ENCODE data around the gene DGLUCY. TPM values are rescaled to one million over a fixed set of nuclear protein-coding genes. Genes with fewer than 3 reads are reported as not detected.
"Not testable (repeated sequence)": the region's sequence is repeated elsewhere in the genome, so short reads cannot be mapped to it uniquely, and the experiment has no call there.

The DGLUCY gene
- polyA plus RNA-seq, 2 donors, result 18.0 to 26.1 TPM

GRCh38 chr14:91084516-91084915, 29.4 kb upstream of the DGLUCY start:
- H3K27ac ChIP-seq (ENCODE audit: low read depth in 2 of 2, low read length in 1 of 2), result no peak overlapping the region
- H3K27me3 ChIP-seq (ENCODE audit: control insufficient read depth in 1 of 2, insufficient read depth in 2 of 2, low read length in 2 of 2), result no peaks in the 10 kb centered on the region
- WGBS, 2 donors, result 68 to 77% methylated on average over 2 of the region's 2 CpGs
- no peaks in the 10 kb centered on the region for H3K36me3 ChIP-seq (ENCODE audit: control insufficient read depth in 2 of 2, insufficient read depth in 2 of 2, low read length in 1 of 2)
- peaks cover 2 to 6% of the 10 kb centered on the region in 2 donors for H3K4me1 ChIP-seq (ENCODE audit: control insufficient read depth in 2 of 2, insufficient read depth in 2 of 2, low read length in 1 of 2)
- H3K9me3 ChIP-seq (ENCODE audit: control insufficient read depth in 2 of 2, insufficient read depth in 1 of 2, low read depth in 1 of 2, low read length in 1 of 2), result no peaks in the 10 kb centered on the region
- H3K4me3 ChIP-seq (ENCODE audit: low read depth in 1 of 2, low read length in 2 of 2), result no peak overlapping the region

DNA sequence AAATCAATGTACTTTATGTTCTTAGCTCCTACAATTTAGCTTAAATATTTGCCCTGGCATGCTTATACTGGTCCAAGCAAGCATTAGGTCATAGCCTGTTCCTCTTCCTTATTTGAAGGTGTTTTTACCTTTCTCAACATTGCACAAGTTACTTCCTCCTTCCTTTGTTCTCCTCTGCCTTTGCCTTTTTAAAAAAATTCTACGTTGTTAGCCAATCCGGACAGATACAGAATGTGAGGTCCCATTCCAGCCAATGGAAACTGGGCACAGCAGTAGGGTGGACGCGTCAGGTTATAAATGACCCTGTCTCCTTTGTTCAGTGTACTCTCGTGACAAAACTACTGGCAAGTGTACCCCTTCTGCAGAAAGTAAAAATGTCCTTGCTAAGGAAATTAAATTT, 26.4 kb upstream of the DGLUCY start:
- not testable (repeated sequence) for H3K4me1 ChIP-seq (ENCODE audit: control insufficient read depth in 2 of 2, insufficient read depth in 2 of 2, low read length in 1 of 2); H3K36me3 ChIP-seq (ENCODE audit: control insufficient read depth in 2 of 2, insufficient read depth in 2 of 2, low read length in 1 of 2); H3K9me3 ChIP-seq (ENCODE audit: control insufficient read depth in 2 of 2, insufficient read depth in 1 of 2, low read depth in 1 of 2, low read length in 1 of 2); H3K4me3 ChIP-seq (ENCODE audit: low read depth in 1 of 2, low read length in 2 of 2); H3K27me3 ChIP-seq (ENCODE audit: control insufficient read depth in 1 of 2, insufficient read depth in 2 of 2, low read length in 2 of 2)
- H3K27ac ChIP-seq (ENCODE audit: low read depth in 2 of 2, low read length in 1 of 2), result peak overlapping the region; percentile 54 to 65
- 45% methylated on average over 5 of the region's 5 CpGs for WGBS, 2 donors

DNA sequence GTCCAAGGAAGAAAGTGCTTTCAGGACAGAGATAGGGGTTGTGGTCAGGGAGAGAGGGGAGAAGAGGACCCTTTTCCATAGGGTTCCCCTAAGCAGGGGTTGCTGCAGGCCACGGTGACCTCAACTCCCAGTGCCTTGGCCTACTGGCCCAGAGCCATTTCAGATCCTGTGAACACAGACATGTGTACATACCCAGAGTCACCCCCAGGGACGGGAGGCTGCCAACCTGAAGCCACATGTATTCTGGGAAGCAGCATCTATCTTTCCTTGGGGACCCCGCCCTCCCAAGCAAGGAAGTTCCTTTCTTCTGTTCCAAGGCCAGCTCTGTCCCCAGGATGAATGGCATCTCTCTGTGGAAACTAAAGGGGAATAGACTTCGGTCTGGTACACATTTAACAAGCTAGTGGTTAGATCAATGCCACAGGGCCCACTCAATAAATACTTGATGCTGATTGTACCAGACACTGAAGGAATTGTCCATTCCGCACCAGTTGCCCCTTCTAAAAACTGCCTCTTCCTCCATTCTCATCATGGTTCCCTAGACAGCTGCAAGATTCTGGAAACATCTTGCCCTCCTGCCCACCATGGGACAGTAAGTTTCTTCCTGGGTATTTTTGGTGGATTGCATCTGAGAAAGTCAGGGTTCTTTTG, 25.2 kb upstream of the DGLUCY start:
- WGBS, 2 donors, result 76 to 86% methylated on average over 5 of the region's 5 CpGs

DNA sequence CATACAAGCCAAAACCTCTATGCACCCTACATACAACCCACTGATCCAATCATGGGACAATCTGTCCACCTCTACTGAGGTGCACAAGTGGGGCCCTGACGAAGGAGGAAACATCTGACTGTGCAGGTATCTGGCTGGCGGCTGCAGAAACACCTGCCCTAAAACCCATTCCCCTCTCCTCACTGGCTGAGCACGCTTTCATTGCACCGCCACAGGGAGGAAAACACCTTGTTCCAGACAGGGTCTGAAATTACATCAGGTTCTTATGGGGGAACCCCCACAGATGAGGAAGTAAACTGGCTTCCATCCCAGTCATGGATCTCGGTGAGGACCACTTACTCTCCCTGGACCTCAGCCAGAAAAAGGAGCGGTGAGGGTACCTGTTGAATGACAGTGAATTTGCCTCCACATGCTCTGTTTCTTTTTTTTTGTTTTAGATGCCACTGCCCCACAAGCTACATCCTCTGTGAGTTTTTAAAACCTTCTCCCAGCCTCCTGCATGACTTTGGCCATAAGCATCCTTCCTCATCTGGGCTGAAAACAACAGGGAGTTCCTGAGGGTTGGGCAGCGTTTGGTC, 23.8 kb upstream of the DGLUCY start:
- Histone ChIP-seq H3K36me3 (ENCODE audit: control insufficient read depth in 2 of 2, insufficient read depth in 2 of 2, low read length in 1 of 2) (no peaks in the 10 kb centered on the region), H3K27ac (ENCODE audit: low read depth in 2 of 2, low read length in 1 of 2) (no peak overlapping the region), H3K27me3 (ENCODE audit: control insufficient read depth in 1 of 2, insufficient read depth in 2 of 2, low read length in 2 of 2) (no peaks in the 10 kb centered on the region), H3K9me3 (ENCODE audit: control insufficient read depth in 2 of 2, insufficient read depth in 1 of 2, low read depth in 1 of 2, low read length in 1 of 2) (no peaks in the 10 kb centered on the region), H3K4me3 (ENCODE audit: low read depth in 1 of 2, low read length in 2 of 2) (no peak overlapping the region), H3K4me1 (ENCODE audit: control insufficient read depth in 2 of 2, insufficient read depth in 2 of 2, low read length in 1 of 2) (peaks cover 2 to 6% of the 10 kb centered on the region in 2 donors)
- 85 to 87% methylated on average over 7 of the region's 7 CpGs for WGBS, 2 donors

More for the DNA sequence above, 25.2 kb upstream of the DGLUCY start:
- Histone ChIP-seq H3K4me1 (ENCODE audit: control insufficient read depth in 2 of 2, insufficient read depth in 2 of 2, low read length in 1 of 2) (peaks cover 2 to 6% of the 10 kb centered on the region in 2 donors), H3K9me3 (ENCODE audit: control insufficient read depth in 2 of 2, insufficient read depth in 1 of 2, low read depth in 1 of 2, low read length in 1 of 2) (no peaks in the 10 kb centered on the region), H3K27ac (ENCODE audit: low read depth in 2 of 2, low read length in 1 of 2) (no peak overlapping the region), H3K36me3 (ENCODE audit: control insufficient read depth in 2 of 2, insufficient read depth in 2 of 2, low read length in 1 of 2) (no peaks in the 10 kb centered on the region), H3K27me3 (ENCODE audit: control insufficient read depth in 1 of 2, insufficient read depth in 2 of 2, low read length in 2 of 2) (no peaks in the 10 kb centered on the region), H3K4me3 (ENCODE audit: low read depth in 1 of 2, low read length in 2 of 2) (no peak overlapping the region)

DNA sequence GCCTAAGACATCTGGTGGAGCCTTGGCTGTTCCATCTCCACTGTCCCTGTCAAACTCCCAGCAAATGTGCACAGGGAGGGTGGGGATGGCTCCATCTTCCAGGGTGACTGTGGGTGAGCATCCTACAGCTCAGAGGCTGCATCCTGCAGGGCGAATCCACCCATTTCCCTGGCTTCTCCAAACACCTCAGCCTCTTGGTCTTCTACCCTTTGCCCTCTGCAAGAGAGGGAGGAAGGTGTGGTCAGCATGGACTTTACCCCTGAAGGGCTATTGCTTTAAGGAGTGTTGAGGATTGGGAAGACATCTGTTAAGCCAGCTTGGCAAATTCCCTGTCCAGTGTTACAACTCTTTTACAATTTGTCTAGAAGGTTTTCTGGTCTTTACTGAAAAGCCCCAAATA, 23.1 kb upstream of the DGLUCY start:
- H3K4me3 ChIP-seq (ENCODE audit: low read depth in 1 of 2, low read length in 2 of 2), result no peak overlapping the region
- WGBS, 2 donors, result 83 to 92% methylated on average over 1 of the region's 1 CpG
- H3K4me1 ChIP-seq (ENCODE audit: control insufficient read depth in 2 of 2, insufficient read depth in 2 of 2, low read length in 1 of 2), result peaks cover 2 to 6% of the 10 kb centered on the region in 2 donors
- H3K27me3 ChIP-seq (ENCODE audit: control insufficient read depth in 1 of 2, insufficient read depth in 2 of 2, low read length in 2 of 2), result no peaks in the 10 kb centered on the region
- no peaks in the 10 kb centered on the region for H3K36me3 ChIP-seq (ENCODE audit: control insufficient read depth in 2 of 2, insufficient read depth in 2 of 2, low read length in 1 of 2)
- H3K9me3 ChIP-seq (ENCODE audit: control insufficient read depth in 2 of 2, insufficient read depth in 1 of 2, low read depth in 1 of 2, low read length in 1 of 2), result no peaks in the 10 kb centered on the region
- no peak overlapping the region for H3K27ac ChIP-seq (ENCODE audit: low read depth in 2 of 2, low read length in 1 of 2)

GRCh38 chr14:91092073-91092472, 21.8 kb upstream of the DGLUCY start:
- WGBS, 2 donors, result 79 to 86% methylated on average over 3 of the region's 3 CpGs
- Histone ChIP-seq H3K36me3 (ENCODE audit: control insufficient read depth in 2 of 2, insufficient read depth in 2 of 2, low read length in 1 of 2) (no peaks in the 10 kb centered on the region), H3K9me3 (ENCODE audit: control insufficient read depth in 2 of 2, insufficient read depth in 1 of 2, low read depth in 1 of 2, low read length in 1 of 2) (no peaks in the 10 kb centered on the region), H3K4me3 (ENCODE audit: low read depth in 1 of 2, low read length in 2 of 2) (no peak overlapping the region), H3K27me3 (ENCODE audit: control insufficient read depth in 1 of 2, insufficient read depth in 2 of 2, low read length in 2 of 2) (no peaks in the 10 kb centered on the region), H3K4me1 (ENCODE audit: control insufficient read depth in 2 of 2, insufficient read depth in 2 of 2, low read length in 1 of 2) (peaks cover 2 to 3% of the 10 kb centered on the region in 2 donors), H3K27ac (ENCODE audit: low read depth in 2 of 2, low read length in 1 of 2) (no peak overlapping the region)

GRCh38 chr14:91093743-91094472, 20.0 kb upstream of the DGLUCY start:
- not testable (repeated sequence) for H3K36me3 ChIP-seq (ENCODE audit: control insufficient read depth in 2 of 2, insufficient read depth in 2 of 2, low read length in 1 of 2); H3K27ac ChIP-seq (ENCODE audit: low read depth in 2 of 2, low read length in 1 of 2); H3K4me3 ChIP-seq (ENCODE audit: low read depth in 1 of 2, low read length in 2 of 2); H3K27me3 ChIP-seq (ENCODE audit: control insufficient read depth in 1 of 2, insufficient read depth in 2 of 2, low read length in 2 of 2); H3K4me1 ChIP-seq (ENCODE audit: control insufficient read depth in 2 of 2, insufficient read depth in 2 of 2, low read length in 1 of 2); H3K9me3 ChIP-seq (ENCODE audit: control insufficient read depth in 2 of 2, insufficient read depth in 1 of 2, low read depth in 1 of 2, low read length in 1 of 2)
- 93 to 96% methylated on average over 14 of the region's 14 CpGs for WGBS, 2 donors

DNA sequence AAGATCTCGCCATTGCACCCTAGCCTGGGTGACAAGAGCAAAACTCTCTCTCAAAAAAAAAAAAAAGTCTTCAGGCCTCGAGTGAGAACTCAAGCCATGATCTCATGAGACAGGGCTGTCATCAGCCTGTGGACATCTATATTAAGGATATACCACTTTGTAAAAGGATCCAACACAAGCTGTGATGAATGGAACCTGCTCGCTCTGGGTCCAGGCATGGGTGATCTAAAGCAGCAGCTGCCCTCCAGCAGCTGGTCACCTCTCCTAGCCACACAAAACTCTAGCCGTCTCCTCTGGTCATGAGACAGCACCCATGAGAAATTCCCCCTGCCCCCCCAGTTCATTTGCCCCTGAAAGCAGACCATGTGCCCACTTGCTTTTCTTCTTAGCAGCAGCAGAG, 19.1 kb upstream of the DGLUCY start:
- H3K4me3 ChIP-seq (ENCODE audit: low read depth in 1 of 2, low read length in 2 of 2), result no peak overlapping the region
- WGBS, 2 donors, result 95 to 96% methylated on average over 4 of the region's 4 CpGs
- peaks cover 0 to 2% of the 10 kb centered on the region in 2 donors for H3K4me1 ChIP-seq (ENCODE audit: control insufficient read depth in 2 of 2, insufficient read depth in 2 of 2, low read length in 1 of 2)
- H3K36me3 ChIP-seq (ENCODE audit: control insufficient read depth in 2 of 2, insufficient read depth in 2 of 2, low read length in 1 of 2), result no peaks in the 10 kb centered on the region
- H3K27me3 ChIP-seq (ENCODE audit: control insufficient read depth in 1 of 2, insufficient read depth in 2 of 2, low read length in 2 of 2), result no peaks in the 10 kb centered on the region
- H3K9me3 ChIP-seq (ENCODE audit: control insufficient read depth in 2 of 2, insufficient read depth in 1 of 2, low read depth in 1 of 2, low read length in 1 of 2), result no peaks in the 10 kb centered on the region
- no peak overlapping the region for H3K27ac ChIP-seq (ENCODE audit: low read depth in 2 of 2, low read length in 1 of 2)

DNA sequence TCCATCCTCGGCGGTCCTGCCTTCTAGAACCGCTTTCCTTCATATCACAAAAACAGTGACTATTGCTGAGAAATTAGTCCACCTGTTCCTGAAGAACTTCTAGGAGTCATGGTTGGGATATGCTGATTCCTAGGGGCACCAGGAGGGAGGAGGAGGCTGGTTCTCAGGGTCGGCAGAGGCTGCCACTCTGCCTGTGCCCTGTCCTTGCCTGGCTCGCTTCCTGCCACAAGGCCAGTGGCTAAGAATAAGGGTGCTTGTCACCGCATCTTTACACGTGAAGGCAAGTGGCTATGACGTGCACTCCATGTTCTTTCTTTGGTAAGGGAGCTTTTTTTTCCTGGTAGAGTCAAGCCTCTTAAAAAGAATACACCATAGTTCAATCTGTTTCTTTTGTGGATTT, 18.7 kb upstream of the DGLUCY start:
- Histone ChIP-seq H3K4me1 (ENCODE audit: control insufficient read depth in 2 of 2, insufficient read depth in 2 of 2, low read length in 1 of 2) (peaks cover 0 to 2% of the 10 kb centered on the region in 2 donors), H3K9me3 (ENCODE audit: control insufficient read depth in 2 of 2, insufficient read depth in 1 of 2, low read depth in 1 of 2, low read length in 1 of 2) (no peaks in the 10 kb centered on the region), H3K4me3 (ENCODE audit: low read depth in 1 of 2, low read length in 2 of 2) (no peak overlapping the region), H3K27ac (ENCODE audit: low read depth in 2 of 2, low read length in 1 of 2) (no peak overlapping the region), H3K36me3 (ENCODE audit: control insufficient read depth in 2 of 2, insufficient read depth in 2 of 2, low read length in 1 of 2) (no peaks in the 10 kb centered on the region), H3K27me3 (ENCODE audit: control insufficient read depth in 1 of 2, insufficient read depth in 2 of 2, low read length in 2 of 2) (no peaks in the 10 kb centered on the region)
- WGBS, 2 donors, result 88 to 89% methylated on average over 8 of the region's 8 CpGs
